Activated CD4-positive, alpha-beta T cell treated with anti-CD3 and anti-CD28 coated beads, Interleukin-2, amount 50 U/mL, for 16 hours (primary cell): Measurements from ENCODE around the gene DIP2C.
"Not testable (repeated sequence)": the region's sequence is repeated elsewhere in the genome, so short reads cannot be mapped to it uniquely, and the experiment has no call there.

Experiments
- DNase-seq: peaks from one replicate; pipeline ENCODE4 v3.0.0-alpha.2; 2020

The DIP2C gene

GRCh38 chr10:548238-548901 is 141.1 kb downstream of the DIP2C start:
- DNase-seq, result no peak

GRCh38 chr10:547591-548081 is 141.8 kb downstream of the DIP2C start:
- DNase-seq, result no peak

GRCh38 chr10:546971-547590 is 142.4 kb downstream of the DIP2C start:
- DNase-seq, result no peak

GRCh38 chr10:546451-546850 is 143.0 kb downstream of the DIP2C start:
- DNase-seq, result no peak

GRCh38 chr10:543862-544822 is 145.3 kb downstream of the DIP2C start:
- DNase-seq, result no peak

- no peak for DNase-seq
Observed at GRCh38 chr10:543131-543530, 146.3 kb downstream of the DIP2C start.

GRCh38 chr10:541750-542371 is 147.6 kb downstream of the DIP2C start:
- no peak for DNase-seq

GRCh38 chr10:541041-541440 is 148.4 kb downstream of the DIP2C start:
- DNase-seq, result no peak

GRCh38 chr10:538895-539294 is 150.6 kb downstream of the DIP2C start:
- DNase-seq, result no peak

GRCh38 chr10:536935-537334 is 152.5 kb downstream of the DIP2C start:
- no peak for DNase-seq

- DNase-seq, result no peak
Observed at GRCh38 chr10:536371-536925, 153.0 kb downstream of the DIP2C start.

GRCh38 chr10:535952-536351 is 153.5 kb downstream of the DIP2C start:
- no peak for DNase-seq

GRCh38 chr10:535051-535450 is 154.4 kb downstream of the DIP2C start:
- DNase-seq, result no peak

GRCh38 chr10:534047-534566 is 155.4 kb downstream of the DIP2C start:
- DNase-seq, result no peak

GRCh38 chr10:533611-534010 is 155.9 kb downstream of the DIP2C start:
- no peak for DNase-seq

GRCh38 chr10:533186-533585 is 156.3 kb downstream of the DIP2C start:
- no peak for DNase-seq

GRCh38 chr10:532331-532730 is 157.1 kb downstream of the DIP2C start:
- DNase-seq, result not testable (repeated sequence)

- DNase-seq, result no peak
Observed at GRCh38 chr10:531541-531940, 157.9 kb downstream of the DIP2C start.

GRCh38 chr10:530717-531116 is 158.8 kb downstream of the DIP2C start:
- no peak for DNase-seq

GRCh38 chr10:529468-530230 is 159.8 kb downstream of the DIP2C start:
- no peak for DNase-seq
